Measurements from ENCODE around the gene MCC. TPM values are rescaled to one million over a fixed set of nuclear protein-coding genes. Genes with fewer than 3 reads are reported as not detected.

Gene MCC
- total and polyA plus RNA-seq, 7 donors: 1.4 to 13.8 (median 4.4) TPM

DNA sequence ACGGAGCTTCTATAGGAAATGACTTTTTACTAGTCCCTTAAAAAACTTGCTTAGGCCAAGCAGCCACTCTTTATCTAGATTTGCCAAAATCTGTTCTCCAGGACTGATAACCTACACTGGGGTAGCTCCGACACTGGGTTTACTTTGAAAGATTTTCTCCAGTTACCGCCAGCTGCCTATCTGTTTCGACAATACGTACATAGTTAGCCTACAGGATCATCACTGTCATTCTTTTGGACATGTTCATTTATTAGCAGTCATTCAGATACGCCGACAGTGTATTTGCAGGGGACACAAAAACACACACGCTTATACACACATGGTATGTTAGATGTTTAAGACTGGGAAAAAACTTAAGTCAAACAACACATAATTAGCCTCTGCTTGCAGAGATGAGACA lies 286.0 kb downstream of the MCC start:
- 77 to 91% (median 88%) methylated on average over 8 of the region's 8 CpGs for WGBS, 3 donors

DNA sequence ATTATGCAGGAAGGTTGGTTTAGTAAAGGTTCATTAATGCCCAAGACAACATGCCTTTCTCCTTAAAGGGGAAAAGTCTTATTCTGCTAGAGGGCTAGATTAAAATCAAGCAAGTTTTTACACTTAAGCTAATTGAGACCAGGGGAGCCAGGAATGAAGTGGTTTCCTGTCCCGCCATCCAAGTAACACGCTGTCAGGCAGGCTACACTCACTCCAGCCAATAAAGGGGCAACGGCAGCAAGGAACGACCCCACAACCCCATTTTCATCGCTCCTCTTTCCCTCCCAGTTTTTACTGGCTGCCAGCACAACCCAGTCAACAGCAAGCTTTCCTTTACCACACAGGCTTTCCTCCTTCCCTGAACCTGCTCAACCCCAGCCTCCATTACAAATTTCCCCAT lies 286.5 kb downstream of the MCC start:
- intact Hi-C loops (cut with DNase I): loop anchor here in 1 of 2 donors (5.0 to 10.0 kb wide), 2 partner anchors 91 to 313 kb away; partner anchors contain the start of gene YTHDC2
- Histone ChIP-seq H3K27ac (no peak overlapping the region), H3K36me3 (ENCODE audit: insufficient read depth in 1 of 2, low read depth in 1 of 2) (no peaks in the 10 kb centered on the region), H3K4me3 (peak overlapping the region; percentile 31), H3K9me3 (no peaks in the 10 kb centered on the region), H3K27me3 (ENCODE audit: insufficient read depth in 3 of 3, low read length in 2 of 3) (no peaks in the 10 kb centered on the region), H3K4me1 (peaks cover 19% of the 10 kb centered on the region)
- TF ChIP-seq, protein P1, sequence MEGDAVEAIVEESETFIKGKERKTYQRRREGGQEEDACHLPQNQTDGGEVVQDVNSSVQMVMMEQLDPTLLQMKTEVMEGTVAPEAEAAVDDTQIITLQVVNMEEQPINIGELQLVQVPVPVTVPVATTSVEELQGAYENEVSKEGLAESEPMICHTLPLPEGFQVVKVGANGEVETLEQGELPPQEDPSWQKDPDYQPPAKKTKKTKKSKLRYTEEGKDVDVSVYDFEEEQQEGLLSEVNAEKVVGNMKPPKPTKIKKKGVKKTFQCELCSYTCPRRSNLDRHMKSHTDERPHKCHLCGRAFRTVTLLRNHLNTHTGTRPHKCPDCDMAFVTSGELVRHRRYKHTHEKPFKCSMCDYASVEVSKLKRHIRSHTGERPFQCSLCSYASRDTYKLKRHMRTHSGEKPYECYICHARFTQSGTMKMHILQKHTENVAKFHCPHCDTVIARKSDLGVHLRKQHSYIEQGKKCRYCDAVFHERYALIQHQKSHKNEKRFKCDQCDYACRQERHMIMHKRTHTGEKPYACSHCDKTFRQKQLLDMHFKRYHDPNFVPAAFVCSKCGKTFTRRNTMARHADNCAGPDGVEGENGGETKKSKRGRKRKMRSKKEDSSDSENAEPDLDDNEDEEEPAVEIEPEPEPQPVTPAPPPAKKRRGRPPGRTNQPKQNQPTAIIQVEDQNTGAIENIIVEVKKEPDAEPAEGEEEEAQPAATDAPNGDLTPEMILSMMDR (IDR thresholded peaks at IDR 0.05): no peak
- no peak for DNase-seq
- ATAC-seq: no peak
- 42 to 64% (median 51%) methylated on average over 5 of the region's 5 CpGs for WGBS, 3 donors

More for the DNA sequence above, 286.0 kb downstream of the MCC start:
- peak overlapping the region; percentile 57 for H3K27ac ChIP-seq
- no peaks in the 10 kb centered on the region for H3K27me3 ChIP-seq (ENCODE audit: insufficient read depth in 3 of 3, low read length in 2 of 3)
- peak overlapping the region; percentile 31 for H3K4me3 ChIP-seq
- TF ChIP-seq, protein P1 (IDR thresholded peaks at IDR 0.05): no peak
- DNase-seq: no peak
- intact Hi-C loops (cut with DNase I): loop anchor here in 1 of 2 donors (5.0 to 10.0 kb wide), 2 partner anchors 90 to 313 kb away; partner anchors contain the start of gene YTHDC2
- no peak for ATAC-seq
- peaks cover 19% of the 10 kb centered on the region for H3K4me1 ChIP-seq
- no peaks in the 10 kb centered on the region for H3K36me3 ChIP-seq (ENCODE audit: insufficient read depth in 1 of 2, low read depth in 1 of 2)
- no peaks in the 10 kb centered on the region for H3K9me3 ChIP-seq

DNA sequence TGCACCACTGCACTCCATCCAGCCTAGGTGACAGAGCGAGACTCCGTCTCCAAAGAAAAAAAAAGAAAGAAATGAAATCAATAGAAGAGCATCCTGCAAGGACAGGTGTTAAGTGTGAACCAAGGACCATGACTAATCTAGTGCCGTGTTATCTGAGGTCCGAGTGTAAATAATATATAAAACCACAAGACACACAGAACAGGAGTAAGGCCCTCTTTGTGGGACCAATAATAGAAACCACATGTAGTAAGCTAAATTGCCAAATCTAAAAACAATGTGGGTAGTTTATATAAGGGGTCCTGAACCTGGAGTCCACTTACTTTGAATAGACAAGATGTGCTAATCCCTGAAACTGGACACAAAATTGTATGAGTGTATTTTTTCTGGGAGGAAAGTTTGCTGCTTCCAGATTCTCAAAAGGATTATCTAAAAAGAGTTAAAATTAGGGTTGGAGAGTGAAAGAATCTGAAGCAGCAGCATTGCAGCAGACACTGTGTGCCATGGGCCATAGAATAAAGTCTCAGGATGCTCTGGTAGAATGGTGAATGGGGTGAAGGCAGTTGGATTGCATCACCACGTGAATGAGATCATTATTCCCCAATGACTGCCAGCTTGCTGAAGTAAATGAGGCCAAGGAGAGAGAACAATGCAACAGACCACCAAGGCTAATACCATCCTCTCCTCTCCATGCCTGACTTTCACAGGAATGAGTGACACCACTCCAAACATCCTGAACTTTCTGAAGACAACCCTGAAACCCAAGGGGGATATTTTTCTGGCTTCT lies 288.9 kb downstream of the MCC start:
- peak in 1 of 4 donors; percentile 30 for ATAC-seq
- H3K4me1 ChIP-seq: peaks cover 13% of the 10 kb centered on the region
- intact Hi-C loops (cut with DNase I): no loop called here
- TF ChIP-seq, protein P1 (IDR thresholded peaks at IDR 0.05): no peak
- DNase-seq: no peak
- H3K27me3 ChIP-seq (ENCODE audit: insufficient read depth in 3 of 3, low read length in 2 of 3): no peaks in the 10 kb centered on the region
- no peak overlapping the region for H3K4me3 ChIP-seq
- H3K36me3 ChIP-seq (ENCODE audit: insufficient read depth in 1 of 2, low read depth in 1 of 2): no peaks in the 10 kb centered on the region
- no peaks in the 10 kb centered on the region for H3K9me3 ChIP-seq
- H3K27ac ChIP-seq: no peak overlapping the region
- WGBS, 3 donors: 62 to 71% (median 62%) methylated on average over 5 of the region's 5 CpGs

DNA sequence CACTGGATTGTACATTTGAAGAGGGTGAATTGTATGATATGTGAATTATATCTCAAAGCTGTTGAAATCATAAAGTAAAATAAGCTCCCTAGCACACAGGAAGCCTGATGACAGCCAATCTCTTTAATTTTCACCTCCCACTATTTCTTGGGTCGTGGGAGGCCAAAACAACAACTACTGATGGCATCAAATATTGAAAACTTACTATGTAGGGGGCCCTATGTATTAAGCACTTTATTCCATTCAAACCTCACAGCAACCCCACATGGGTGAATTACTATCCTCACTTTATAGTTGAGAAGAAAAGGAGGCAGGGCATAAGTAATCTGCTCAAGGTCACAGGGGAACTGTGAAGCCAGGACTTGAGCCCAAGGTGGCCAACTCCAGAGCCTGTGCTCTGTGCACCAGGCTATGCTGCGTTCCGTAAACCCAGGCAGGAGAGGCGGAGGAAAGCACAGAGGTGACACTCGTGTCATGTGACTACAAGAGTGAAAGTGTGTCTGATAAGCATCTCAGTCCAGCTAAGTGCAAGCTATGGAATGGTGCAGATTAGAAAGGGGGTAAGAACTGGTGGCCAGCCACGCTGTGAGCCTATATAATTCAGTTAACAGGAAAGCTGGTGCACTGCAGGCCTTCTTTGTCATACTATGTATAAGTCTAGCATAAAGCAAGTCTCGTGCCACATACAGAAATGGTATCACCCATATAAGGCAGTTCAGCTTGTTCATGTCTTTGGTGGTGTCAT lies 290.6 kb downstream of the MCC start:
- peaks cover 13% of the 10 kb centered on the region for H3K4me1 ChIP-seq

More for the DNA sequence above, 290.6 kb downstream of the MCC start:
- no peaks in the 10 kb centered on the region for H3K27me3 ChIP-seq (ENCODE audit: insufficient read depth in 3 of 3, low read length in 2 of 3)
- intact Hi-C loops (cut with DNase I): no loop called here
- H3K4me3 ChIP-seq: no peak overlapping the region
- ATAC-seq (no peak), DNase-seq (no peak)
- no peak overlapping the region for H3K27ac ChIP-seq
- peaks cover 3% of the 10 kb centered on the region for H3K9me3 ChIP-seq
- TF ChIP-seq, protein P1 (IDR thresholded peaks at IDR 0.05): no peak
- 94 to 97% (median 96%) methylated on average over 7 of the region's 7 CpGs for WGBS, 3 donors
- H3K36me3 ChIP-seq (ENCODE audit: insufficient read depth in 1 of 2, low read depth in 1 of 2): no peaks in the 10 kb centered on the region

All from psoas muscle (tissue), 8 donors.